K562 (cell line): Measurements from ENCODE around the gene IFITM2. TPM values are rescaled to one million over a fixed set of nuclear protein-coding genes. Genes with fewer than 3 reads are reported as not detected.

ENCODE experiments used
- CREB3 ChIP-seq: fragments of 450-650 bp; conservative IDR thresholded peaks from 2 replicates; pipeline ENCODE4 v1.6.1; 2016; ENCODE audit warnings: missing genetic modification characterization, low read depth, mild to moderate bottlenecking, missing compliant biosample characterization, moderate library complexity
- GTF2E2 ChIP-seq: fragments of 200-800 bp; sonication (Bioruptor generic); IDR thresholded peaks from 2 replicates; pipeline ENCODE4 v1.6.1; 2016; ENCODE audit warnings: missing genetic modification characterization, missing compliant biosample characterization
- LEF1 ChIP-seq: fragments of 450-650 bp; IDR thresholded peaks from 2 replicates; pipeline ENCODE4 v1.6.1; 2016; ENCODE audit warnings: mild to moderate bottlenecking
- MXI1 ChIP-seq: IDR thresholded peaks from 2 replicates; pipeline ENCODE4 v1.6.1; 2011; ENCODE audit warnings: low read depth, mild to moderate bottlenecking, improper control_type of control experiment, low read length
- NFRKB ChIP-seq: fragments of 450-650 bp; IDR thresholded peaks from 2 replicates; pipeline ENCODE4 v1.6.1; 2016; ENCODE audit warnings: low read depth
- PBX2 ChIP-seq, 2 experiments: IDR thresholded peaks in 1 of 2; conservative IDR thresholded peaks in 1 of 2; 2 replicates each; pipeline ENCODE4 v1.6.1; 2016; ENCODE audit warnings: low read depth in 2 of 2, mild to moderate bottlenecking in 1 of 2, missing compliant biosample characterization in 1 of 2, missing genetic modification characterization in 1 of 2, moderate library complexity in 1 of 2
- PHTF2 ChIP-seq: fragments of 250-450 bp; sonication (Bioruptor Pico); IDR thresholded peaks from 2 replicates; pipeline ENCODE4 v1.5.0; 2021; ENCODE audit warnings: mild to moderate bottlenecking
- RBM17 ChIP-seq: fragments of 200-400 bp; formaldehyde crosslinking; IDR thresholded peaks from 2 replicates; pipeline ENCODE4 v1.6.1; 2017; ENCODE audit warnings: low read depth, mild to moderate bottlenecking, low read length, borderline replicate concordance
- SIN3A ChIP-seq, 2 experiments: fragments of 150-350 bp in 1 of 2; IDR thresholded peaks; 2 replicates each; pipeline ENCODE4 v1.6.1; 2011 to 2016; ENCODE audit warnings: borderline replicate concordance in 2 of 2, low read depth in 2 of 2, low read length in 2 of 2, mild to moderate bottlenecking in 2 of 2, moderate library complexity in 2 of 2; ENCODE audit not compliant: control insufficient read depth in 1 of 2
- TCF15 ChIP-seq: fragments of 250-450 bp; sonication (Bioruptor Pico); IDR thresholded peaks from 2 replicates; pipeline ENCODE4 v1.8.0; 2022; ENCODE audit warnings: moderate library complexity, mild to moderate bottlenecking, inconsistent platforms
- TCF7 ChIP-seq: sonication (generic); IDR thresholded peaks from 2 replicates; pipeline ENCODE4 v1.6.1; 2016; ENCODE audit warnings: antibody characterized with exemption, borderline replicate concordance
- WHSC1 ChIP-seq: IDR thresholded peaks from one replicate; pipeline ENCODE4 v1.6.1; 2012; ENCODE audit warnings: low read length, control low read depth, inconsistent platforms
- ZNF165 ChIP-seq: fragments of 250-450 bp; sonication (Bioruptor Pico); IDR thresholded peaks from 2 replicates; pipeline ENCODE4 v1.4.0; 2020; ENCODE audit warnings: borderline replicate concordance
- ZNF282 ChIP-seq: sonication (generic); formaldehyde crosslinking; IDR thresholded peaks from 2 replicates; pipeline ENCODE4 v1.8.1; 2023; ENCODE audit warnings: missing genetic modification reagents
- ZNF592 ChIP-seq: fragments of 450-650 bp; IDR thresholded peaks from 2 replicates; pipeline ENCODE4 v1.6.1; 2017; ENCODE audit warnings: antibody characterized with exemption, mild to moderate bottlenecking
- polyA plus RNA-seq, 8 experiments: library from polyadenylated mRNA; depleted of rRNA in 4 of 8; stranded (reverse) in 5 of 8; unstranded in 3 of 8; fragments of >200 nt; fragmentation: Nextera tagmentation in 2 of 8; fragmentation: Illumina TruSeq in 1 of 8; extraction: Ambion mirVana in 2 of 8; extraction: Trizol in 1 of 8; gene quantifications; 2 replicates each; pipeline versions ENCODE4 v1.2.1 to v1.2.3, GENCODE V29; 2011 to 2014; ENCODE audit warnings: inconsistent platforms in 1 of 8, missing spikeins in 1 of 8
- total RNA-seq, 7 experiments: library from RNA; depleted of rRNA in 6 of 7; stranded (reverse); fragments of >200 nt in 6 of 7; fragmentation: Illumina TruSeq in 2 of 7; extraction: Trizol in 2 of 7; gene quantifications; 2 replicates each; pipeline versions ENCODE4 v1.2.1 to v1.2.3, GENCODE V29; 2011 to 2021; ENCODE audit warnings: low replicate concordance in 1 of 7

Gene IFITM2
- total and polyA plus RNA-seq, 9 of the 15 experiments (the other 6 are each of a cell fraction or from before 2014, with no cell fraction given): 52.8 to 4,872 (median 356) TPM

- TF ChIP-seq CREB3 (tag) (peak; percentile 96), PBX2 (CRISPR knock-in tag; IDR thresholded peaks at IDR 0.05; ENCODE audit: low read depth) (no peak), PBX2 (tag; conservative IDR thresholded peaks at IDR 0.05; ENCODE audit: low read depth) (no peak; the same call in 1 of the 2 replicates), RBM17 (no peak), SIN3A (IDR thresholded peaks at IDR 0.05; ENCODE audit: borderline replicate concordance in 2 of 2, control insufficient read depth in 1 of 2, low read depth in 2 of 2, low read length in 2 of 2) (no peak), ZNF592 (peak; percentile 99), TCF7 (no peak), NFRKB (peak; percentile 93), ZNF282 (CRISPR knock-in tag) (no peak), GTF2E2 (no peak), ZNF165 (CRISPR knock-in tag) (peak; percentile 86; the same call in 1 of the 2 replicates), PHTF2 (CRISPR knock-in tag) (no peak; the same call in 1 of the 2 replicates), WHSC1 (peak; percentile 24), MXI1 (no peak), LEF1 (no peak), TCF15 (CRISPR knock-in tag) (peak; percentile 89)
These were observed 48.2 kb downstream of the IFITM2 start (continued) for GRCh38 chr11:355581-356458.
